ENCODE results near the gene MYO1G. TPM values are rescaled to one million over a fixed set of nuclear protein-coding genes. Genes with fewer than 3 reads are reported as not detected.
"Not testable (repeated sequence)": the region's sequence is repeated elsewhere in the genome, so short reads cannot be mapped to it uniquely, and the experiment has no call there.

The MYO1G gene
- total and polyA plus RNA-seq, 7 experiments from 2014 or later, result 29.2 to 385 (median 76.0) TPM

DNA sequence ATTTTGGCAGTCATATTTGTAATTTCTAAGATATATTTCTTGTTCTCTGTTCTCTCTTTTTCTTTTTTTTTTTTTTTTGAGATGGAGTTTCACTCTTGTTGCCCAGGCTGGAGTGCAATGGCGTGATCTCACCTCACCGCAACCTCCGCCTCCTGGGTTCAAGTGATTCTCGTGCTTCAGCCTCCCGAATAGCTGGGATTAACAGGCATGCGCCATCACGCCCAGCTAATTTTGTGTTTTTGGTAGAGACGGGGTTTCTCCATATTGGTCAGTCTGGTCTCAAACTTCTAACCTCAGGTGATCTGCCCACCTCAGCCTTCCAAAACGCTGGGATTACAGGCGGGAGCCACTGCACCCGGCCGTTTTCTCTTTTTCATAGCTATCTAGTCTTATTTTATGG is 46.7 kb upstream of the MYO1G start:
- not testable (repeated sequence) for H3K9me3 ChIP-seq (ENCODE audit: control insufficient read depth in 2 of 3, low read length in 3 of 3); H3K4me3 ChIP-seq (ENCODE audit: low read length); ATAC-seq; H3K9me3 Mint-ChIP-seq; H3K27me3 Mint-ChIP-seq; H3K27me3 ChIP-seq (ENCODE audit: control insufficient read depth in 2 of 2, insufficient read depth in 2 of 2, low read length in 2 of 2); DNase-seq; H3K27ac ChIP-seq (ENCODE audit: low read depth, low read length)
- Histone ChIP-seq H3K4me1 (ENCODE audit: control insufficient read depth in 2 of 2, insufficient read depth in 2 of 2, low read length in 2 of 2) (peaks cover 27 to 51% of the 10 kb centered on the region in 2 donors), H3K36me3 (ENCODE audit: control insufficient read depth in 2 of 3, insufficient read depth in 3 of 3, low read length in 3 of 3) (peaks cover 0 to 10% (median 0%) of the 10 kb centered on the region in 3 experiments)
- CTCF ChIA-PET, result interaction anchor here (1.1 to 3.3 kb wide), 4 partner anchors 24 to 53 kb away, joined by 3 to 17 read pairs (median 4); no protein-coding TSS in a partner anchor
- Mint-ChIP-seq H3K4me1 (peaks cover 49 to 77% (median 70%) of the 10 kb centered on the region in 7 donors), H3K27ac (peak overlapping the region; percentile 78 to 96 (median 91)), H3K36me3 (peaks cover 5 to 51% (median 29%) of the 10 kb centered on the region in 5 donors), H3K4me3 (peak overlapping the region in 9 of 10 donors; percentile 20 to 79 (median 63))
- intact Hi-C loops (cut with micrococcal nuclease), result loop anchor here in 1 of 2 donors (5.0 kb wide), 2 partner anchors 37 to 112 kb away; no protein-coding TSS in a partner anchor
- POLR2A ChIA-PET, result interaction anchor here (0.7 to 13.7 kb wide), 9 partner anchors 13 to 452 kb away, joined by 3 to 348 read pairs (median 3); partner anchors contain the start of genes CCM2, DDX56 and MYO1G

DNA sequence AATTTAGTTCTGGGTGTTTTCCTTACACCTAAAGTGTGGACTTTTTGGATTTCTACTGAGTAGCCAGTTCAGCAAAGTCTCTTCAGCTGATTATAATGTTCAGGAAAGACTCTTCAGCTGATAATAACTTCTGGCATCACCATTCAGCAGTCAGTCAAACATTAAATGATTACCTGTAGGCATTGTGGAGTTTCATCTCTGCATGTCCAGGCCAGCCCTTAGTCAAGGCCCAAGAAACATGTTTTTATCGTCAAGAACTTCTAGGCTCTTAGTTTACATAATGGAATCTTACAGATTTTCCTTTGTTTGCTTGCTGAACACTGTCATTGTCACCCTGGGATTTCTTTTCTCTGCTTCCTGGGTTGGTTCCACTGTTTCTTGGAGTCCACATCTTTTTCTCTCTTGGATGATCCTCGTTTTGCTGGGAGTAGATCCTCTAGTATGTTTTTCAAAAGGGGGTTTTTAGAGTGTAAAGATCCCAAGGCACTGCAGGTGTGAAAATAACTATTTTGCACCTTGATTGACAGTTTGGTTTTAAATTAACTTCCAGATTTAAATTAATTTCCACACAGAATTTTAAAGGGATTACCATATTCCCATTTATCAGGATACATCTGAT is 45.4 kb upstream of the MYO1G start:
- Histone ChIP-seq H3K9me3 (ENCODE audit: control insufficient read depth in 2 of 3, low read length in 3 of 3) (no peaks in the 10 kb centered on the region), H3K4me1 (ENCODE audit: control insufficient read depth in 2 of 2, insufficient read depth in 2 of 2, low read length in 2 of 2) (peaks cover 20 to 39% of the 10 kb centered on the region in 2 donors), H3K4me3 (ENCODE audit: low read length) (no peak overlapping the region), H3K27me3 (ENCODE audit: control insufficient read depth in 2 of 2, insufficient read depth in 2 of 2, low read length in 2 of 2) (no peaks in the 10 kb centered on the region), H3K36me3 (ENCODE audit: control insufficient read depth in 2 of 3, insufficient read depth in 3 of 3, low read length in 3 of 3) (peaks cover 0 to 10% (median 0%) of the 10 kb centered on the region in 3 experiments), H3K27ac (ENCODE audit: low read depth, low read length) (no peak overlapping the region)
- Mint-ChIP-seq H3K27me3 (no peaks in the 10 kb centered on the region), H3K4me3 (peak overlapping the region in 3 of 10 donors; percentile 33 to 53 (median 42)), H3K4me1 (peaks cover 46 to 73% (median 68%) of the 10 kb centered on the region in 7 donors), H3K27ac (peak overlapping the region in 7 of 9 donors; percentile 43 to 94 (median 91)), H3K9me3 (peaks cover 0 to 2% (median 0%) of the 10 kb centered on the region in 11 donors), H3K36me3 (peaks cover 5 to 40% (median 31%) of the 10 kb centered on the region in 5 donors)
- CTCF ChIA-PET, result interaction anchor here (0.6 kb wide), 1 partner anchor 87 kb away, joined by 3 read pairs; no protein-coding TSS in a partner anchor
- DNase-seq, result no peak
- intact Hi-C loops (cut with micrococcal nuclease), result no loop called here
- POLR2A ChIA-PET, result interaction anchor here (0.6 to 13.7 kb wide), 7 partner anchors 9 to 50 kb away, joined by 3 to 348 read pairs (median 6); partner anchors contain the start of gene CCM2
- no peak for ATAC-seq

- Histone ChIP-seq H3K9me3 (ENCODE audit: control insufficient read depth in 2 of 3, low read length in 3 of 3) (no peaks in the 10 kb centered on the region), H3K4me3 (ENCODE audit: low read length) (no peak overlapping the region), H3K36me3 (ENCODE audit: control insufficient read depth in 2 of 3, insufficient read depth in 3 of 3, low read length in 3 of 3) (no peaks in the 10 kb centered on the region), H3K4me1 (ENCODE audit: control insufficient read depth in 2 of 2, insufficient read depth in 2 of 2, low read length in 2 of 2) (peaks cover 15 to 24% of the 10 kb centered on the region in 2 donors), H3K27me3 (ENCODE audit: control insufficient read depth in 2 of 2, insufficient read depth in 2 of 2, low read length in 2 of 2) (no peaks in the 10 kb centered on the region), H3K27ac (ENCODE audit: low read depth, low read length) (no peak overlapping the region)
- ATAC-seq (peak; percentile 64), DNase-seq (no peak)
- intact Hi-C loops (cut with micrococcal nuclease), result no loop called here
- H3K36me3 Mint-ChIP-seq, result peaks cover 0 to 33% (median 30%) of the 10 kb centered on the region in 5 donors
- peak overlapping the region in 8 of 10 donors; percentile 0 to 74 (median 25) for H3K4me3 Mint-ChIP-seq
- H3K27me3 Mint-ChIP-seq, result no peaks in the 10 kb centered on the region
- H3K4me1 Mint-ChIP-seq, result peaks cover 33 to 73% (median 66%) of the 10 kb centered on the region in 7 donors
- H3K27ac Mint-ChIP-seq, result peak overlapping the region; percentile 9 to 86 (median 72)
- peaks cover 0 to 3% (median 0%) of the 10 kb centered on the region in 11 donors for H3K9me3 Mint-ChIP-seq
- CTCF ChIA-PET, result interaction anchor here (0.6 to 1.2 kb wide), 3 partner anchors 21 to 1285 kb away, joined by 3 to 5 read pairs (median 3); no protein-coding TSS in a partner anchor
- POLR2A ChIA-PET, result interaction anchor here (0.8 to 3.1 kb wide), 6 partner anchors 9 to 48 kb away, joined by 3 to 23 read pairs (median 5); partner anchors contain the start of gene MYO1G
Measured at GRCh38 chr7:45021604-45022296, 42.9 kb upstream of the MYO1G start.

DNA sequence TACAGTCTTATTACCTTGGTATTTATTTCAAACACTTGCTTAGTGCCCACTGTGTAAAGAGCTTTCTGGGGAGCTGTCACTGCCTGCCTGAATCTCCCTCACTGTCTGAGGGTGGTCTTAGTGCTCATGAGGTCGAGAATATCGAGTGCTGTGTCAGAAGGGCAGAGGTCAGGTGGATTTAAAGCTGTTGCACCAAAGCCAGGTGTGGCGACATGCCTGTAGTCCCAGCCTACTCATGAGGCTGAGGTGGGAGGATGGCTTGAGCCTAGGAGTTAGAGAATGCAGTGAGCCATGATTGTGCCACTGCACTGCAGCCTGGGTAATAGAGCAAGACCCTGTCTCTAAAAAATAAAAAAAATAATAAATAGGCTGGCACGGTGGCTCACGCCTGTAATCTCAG is 42.1 kb upstream of the MYO1G start:
- no peaks in the 10 kb centered on the region for H3K27me3 Mint-ChIP-seq
- ATAC-seq (no peak), DNase-seq (no peak)
- Histone ChIP-seq H3K4me3 (ENCODE audit: low read length) (no peak overlapping the region), H3K4me1 (ENCODE audit: control insufficient read depth in 2 of 2, insufficient read depth in 2 of 2, low read length in 2 of 2) (peaks cover 7 to 16% of the 10 kb centered on the region in 2 donors), H3K27ac (ENCODE audit: low read depth, low read length) (no peak overlapping the region), H3K27me3 (ENCODE audit: control insufficient read depth in 2 of 2, insufficient read depth in 2 of 2, low read length in 2 of 2) (no peaks in the 10 kb centered on the region), H3K36me3 (ENCODE audit: control insufficient read depth in 2 of 3, insufficient read depth in 3 of 3, low read length in 3 of 3) (no peaks in the 10 kb centered on the region), H3K9me3 (ENCODE audit: control insufficient read depth in 2 of 3, low read length in 3 of 3) (no peaks in the 10 kb centered on the region)
- POLR2A ChIA-PET, result interaction anchor here (0.6 to 2.4 kb wide), 6 partner anchors 8 to 47 kb away, joined by 3 to 15 read pairs (median 5); partner anchors contain the start of gene MYO1G
- H3K36me3 Mint-ChIP-seq, result peaks cover 0 to 33% (median 31%) of the 10 kb centered on the region in 5 donors
- CTCF ChIA-PET, result no interaction called here
- peaks cover 0 to 3% (median 0%) of the 10 kb centered on the region in 11 donors for H3K9me3 Mint-ChIP-seq
- peaks cover 30 to 70% (median 61%) of the 10 kb centered on the region in 7 donors for H3K4me1 Mint-ChIP-seq
- peak overlapping the region in 7 of 9 donors; percentile 28 to 88 (median 46) for H3K27ac Mint-ChIP-seq
- intact Hi-C loops (cut with micrococcal nuclease), result no loop called here
- peak overlapping the region in 2 of 10 donors; percentile 24 to 41 for H3K4me3 Mint-ChIP-seq

DNA sequence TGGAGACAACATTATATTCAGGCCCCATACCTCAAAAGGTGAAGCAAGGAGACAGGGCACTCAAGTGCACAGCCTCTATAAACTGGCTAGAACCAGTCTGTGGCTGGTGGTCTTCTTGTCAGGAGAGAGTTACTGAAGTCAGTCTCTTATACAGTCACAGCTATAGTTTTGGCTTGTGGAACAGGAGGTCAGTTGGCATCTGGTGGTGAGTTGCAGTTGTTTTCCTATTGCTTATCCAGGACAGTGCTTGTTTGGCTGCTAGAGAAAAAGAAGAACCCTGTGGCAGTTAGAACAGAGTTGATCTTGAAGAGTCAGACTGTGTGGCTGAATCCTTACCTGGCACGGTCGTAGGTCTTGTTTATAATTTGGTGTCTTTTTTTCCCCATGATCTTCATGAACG is 38.4 kb upstream of the MYO1G start:
- Mint-ChIP-seq H3K27ac (peak overlapping the region in 7 of 9 donors; percentile 14 to 90 (median 59)), H3K36me3 (peaks cover 0 to 34% (median 31%) of the 10 kb centered on the region in 5 donors), H3K9me3 (peaks cover 0 to 3% (median 0%) of the 10 kb centered on the region in 11 donors), H3K27me3 (no peaks in the 10 kb centered on the region), H3K4me1 (peaks cover 32 to 67% (median 62%) of the 10 kb centered on the region in 7 donors), H3K4me3 (no peak overlapping the region)
- Histone ChIP-seq H3K27me3 (ENCODE audit: control insufficient read depth in 2 of 2, insufficient read depth in 2 of 2, low read length in 2 of 2) (no peaks in the 10 kb centered on the region), H3K4me3 (ENCODE audit: low read length) (no peak overlapping the region), H3K27ac (ENCODE audit: low read depth, low read length) (no peak overlapping the region), H3K36me3 (ENCODE audit: control insufficient read depth in 2 of 3, insufficient read depth in 3 of 3, low read length in 3 of 3) (no peaks in the 10 kb centered on the region), H3K9me3 (ENCODE audit: control insufficient read depth in 2 of 3, low read length in 3 of 3) (no peaks in the 10 kb centered on the region), H3K4me1 (ENCODE audit: control insufficient read depth in 2 of 2, insufficient read depth in 2 of 2, low read length in 2 of 2) (peaks cover 9 to 15% of the 10 kb centered on the region in 2 donors)
- CTCF ChIA-PET, result no interaction called here
- DNase-seq, result no peak
- POLR2A ChIA-PET, result no interaction called here
- ATAC-seq, result no peak
- intact Hi-C loops (cut with micrococcal nuclease), result no loop called here

DNA sequence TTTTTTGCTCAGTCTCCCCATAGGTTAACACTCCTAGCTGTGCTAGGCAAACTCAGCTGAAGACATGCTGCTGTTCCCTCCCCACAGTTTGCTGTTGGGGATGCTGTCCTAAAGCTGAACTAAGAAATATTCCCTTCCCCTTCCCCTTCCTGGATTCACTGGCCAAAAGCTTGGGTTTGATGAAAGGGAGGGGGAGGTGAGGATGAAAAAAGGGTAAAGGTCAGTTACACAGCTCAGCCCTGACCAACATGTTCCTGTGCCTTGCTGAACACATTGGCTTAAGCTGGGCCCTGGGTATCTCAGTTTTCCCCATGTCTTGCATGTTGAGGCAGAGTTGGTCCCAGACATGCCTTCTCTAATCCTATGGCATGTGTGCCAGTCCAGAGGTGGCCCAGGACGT is 36.5 kb upstream of the MYO1G start:
- DNase-seq (no peak), ATAC-seq (no peak)
- peaks cover 0 to 2% (median 0%) of the 10 kb centered on the region in 11 donors for H3K9me3 Mint-ChIP-seq
- peaks cover 23 to 51% (median 46%) of the 10 kb centered on the region in 7 donors for H3K4me1 Mint-ChIP-seq
- Histone ChIP-seq H3K27ac (ENCODE audit: low read depth, low read length) (no peak overlapping the region), H3K36me3 (ENCODE audit: control insufficient read depth in 2 of 3, insufficient read depth in 3 of 3, low read length in 3 of 3) (no peaks in the 10 kb centered on the region), H3K4me1 (ENCODE audit: control insufficient read depth in 2 of 2, insufficient read depth in 2 of 2, low read length in 2 of 2) (peaks cover 9 to 11% of the 10 kb centered on the region in 2 donors), H3K27me3 (ENCODE audit: control insufficient read depth in 2 of 2, insufficient read depth in 2 of 2, low read length in 2 of 2) (no peaks in the 10 kb centered on the region), H3K4me3 (ENCODE audit: low read length) (no peak overlapping the region), H3K9me3 (ENCODE audit: control insufficient read depth in 2 of 3, low read length in 3 of 3) (no peaks in the 10 kb centered on the region)
- H3K4me3 Mint-ChIP-seq, result peak overlapping the region in 1 of 10 donors; percentile 27
- CTCF ChIA-PET, result no interaction called here
- H3K27ac Mint-ChIP-seq, result peak overlapping the region in 8 of 9 donors; percentile 20 to 88 (median 67)
- intact Hi-C loops (cut with micrococcal nuclease), result no loop called here
- peaks cover 0 to 36% (median 23%) of the 10 kb centered on the region in 5 donors for H3K36me3 Mint-ChIP-seq
- no peaks in the 10 kb centered on the region for H3K27me3 Mint-ChIP-seq
- POLR2A ChIA-PET, result interaction anchor here (0.5 to 7.9 kb wide), 8 partner anchors 8 to 156 kb away, joined by 3 to 88 read pairs (median 4); partner anchors contain the start of gene CCM2

All from naive thymus-derived CD4-positive, alpha-beta T cell (primary cell).